GM18873 (cell line): ENCODE data around the gene DTNA.

Experiments used
- ATAC-seq: cut with Tn5 transposase; IDR thresholded peaks from one replicate; pipeline ENCODE4 v1.9.1; 2021; ENCODE audit warnings: mild to moderate bottlenecking, moderate library complexity, moderate number of reproducible peaks; ENCODE audit not compliant: unreplicated experiment, low FRiP score

The DTNA gene

DNA sequence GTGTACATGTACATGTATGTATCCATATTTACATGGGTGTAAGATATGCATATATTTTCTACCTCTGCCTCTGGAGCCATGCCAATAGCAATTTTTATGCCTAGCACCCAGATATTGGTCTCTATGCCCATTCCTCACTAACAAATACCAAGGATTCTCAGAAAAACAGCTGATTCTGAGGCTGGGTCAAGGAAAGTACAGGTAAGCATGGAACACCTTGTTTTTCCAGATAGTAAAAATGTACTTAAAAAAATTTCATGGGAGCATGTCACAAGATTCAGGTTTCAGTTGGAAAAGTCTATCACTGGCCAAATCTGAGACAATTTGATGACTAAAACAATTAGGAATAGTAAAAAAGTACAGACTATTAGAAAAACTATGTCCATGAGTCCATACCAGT is 216.6 kb downstream of the DTNA start:
- no peak for ATAC-seq

DNA sequence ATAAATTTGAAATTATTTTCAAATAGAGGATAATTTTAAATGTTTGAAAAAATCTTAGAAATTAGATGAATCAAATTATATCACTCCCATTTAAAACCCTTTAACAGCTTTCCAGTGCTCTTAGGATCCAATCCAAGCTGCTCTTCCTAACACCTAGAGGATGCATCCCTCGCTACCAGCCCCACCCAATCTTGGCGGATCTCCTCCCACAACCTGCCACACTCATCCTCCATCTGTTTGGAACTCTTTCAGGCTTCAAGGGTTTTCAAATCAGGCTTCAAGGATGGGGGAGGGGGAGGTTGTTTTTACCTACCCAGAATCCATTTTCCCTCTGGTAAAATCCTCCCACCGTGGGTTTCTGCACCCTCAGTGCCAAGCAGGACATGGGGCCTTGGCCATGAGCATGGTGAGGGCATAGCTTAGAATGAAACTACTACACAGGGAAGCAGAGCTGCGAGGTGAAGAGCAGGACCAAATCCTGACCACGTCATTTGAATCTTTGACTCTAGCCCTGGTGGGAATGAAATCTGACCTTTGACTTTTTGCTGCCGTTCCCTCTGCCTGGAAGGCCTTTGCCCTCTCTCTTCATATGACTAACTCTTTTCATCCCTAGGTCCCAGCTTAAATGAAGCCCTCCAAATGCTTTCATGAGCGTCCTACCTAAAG is 218.1 kb downstream of the DTNA start:
- no peak for ATAC-seq

GRCh38 chr18:34928754-34929335 is 218.7 kb downstream of the DTNA start:
- ATAC-seq, result no peak

DNA sequence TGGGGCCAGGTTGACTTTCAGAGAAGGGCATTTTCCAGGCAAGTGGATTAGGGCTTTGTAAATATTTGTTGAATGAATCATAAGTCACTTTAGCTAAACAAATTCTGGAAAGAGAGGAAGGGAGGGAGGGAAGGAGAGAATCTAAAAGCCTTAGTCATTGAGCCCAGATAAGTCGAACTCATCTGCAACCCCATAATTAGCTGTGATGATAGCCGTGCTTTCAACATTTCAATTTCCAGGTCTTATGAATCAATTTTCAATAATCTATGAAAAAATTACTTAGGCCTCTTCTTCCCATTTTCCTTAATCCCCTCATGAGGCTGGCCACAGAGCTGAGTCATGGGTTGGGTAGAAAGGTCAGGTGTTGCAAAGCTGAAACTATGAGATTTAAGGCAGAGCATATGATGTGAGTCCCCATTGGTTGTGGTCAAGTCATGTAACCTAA is 219.3 kb downstream of the DTNA start:
- ATAC-seq, result no peak

DNA sequence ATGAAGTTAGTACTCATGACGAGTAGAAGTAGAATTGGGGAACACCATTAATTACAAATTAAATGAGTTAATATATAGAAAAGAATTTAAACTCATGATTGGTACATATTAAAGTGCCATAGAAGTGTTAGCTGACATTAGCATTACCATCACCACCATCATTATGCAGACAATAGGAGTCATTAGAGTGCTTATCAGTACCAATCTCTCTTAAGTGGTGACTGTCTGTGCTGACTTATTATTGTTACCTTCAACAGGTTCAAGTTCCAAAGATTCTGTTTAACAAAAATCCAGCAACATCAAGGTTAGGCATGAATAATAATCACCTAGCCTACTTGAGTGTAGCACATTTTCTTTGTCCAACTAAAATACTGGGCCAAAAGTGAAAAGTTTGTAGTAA is 222.3 kb downstream of the DTNA start:
- ATAC-seq, result no peak

DNA sequence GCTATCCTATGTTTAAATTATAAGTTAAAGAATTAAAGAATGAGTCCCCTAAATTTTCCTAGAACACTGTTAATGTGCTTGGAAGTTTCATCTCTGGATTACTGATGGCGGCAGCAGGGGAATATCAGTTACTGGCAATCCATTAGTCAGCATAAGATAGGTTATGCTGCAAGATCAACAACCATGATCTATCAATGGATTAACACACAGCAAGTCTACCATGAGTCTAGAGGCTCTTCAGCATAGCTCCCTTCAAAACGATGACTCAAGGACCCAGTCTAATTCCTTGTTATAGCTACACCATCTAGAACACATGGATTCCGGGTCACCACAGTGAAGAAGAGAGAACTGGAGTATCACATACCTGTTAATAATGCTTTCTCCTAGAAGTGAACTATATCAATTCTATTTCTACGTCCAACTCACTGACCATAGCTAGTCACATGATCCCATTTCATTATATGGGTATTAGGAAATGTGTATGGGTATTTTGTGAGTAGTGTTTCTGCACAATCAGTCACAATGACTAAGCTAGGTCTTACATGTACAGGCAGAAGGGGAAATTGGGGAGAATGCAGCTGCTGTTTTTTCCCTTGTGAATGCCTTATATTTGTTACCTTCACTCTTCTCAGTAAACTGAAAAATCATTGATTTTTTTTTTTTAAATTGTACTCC is 222.8 kb downstream of the DTNA start:
- no peak for ATAC-seq

- ATAC-seq, result no peak
Observed at GRCh38 chr18:34933909-34934661, 224.0 kb downstream of the DTNA start.

DNA sequence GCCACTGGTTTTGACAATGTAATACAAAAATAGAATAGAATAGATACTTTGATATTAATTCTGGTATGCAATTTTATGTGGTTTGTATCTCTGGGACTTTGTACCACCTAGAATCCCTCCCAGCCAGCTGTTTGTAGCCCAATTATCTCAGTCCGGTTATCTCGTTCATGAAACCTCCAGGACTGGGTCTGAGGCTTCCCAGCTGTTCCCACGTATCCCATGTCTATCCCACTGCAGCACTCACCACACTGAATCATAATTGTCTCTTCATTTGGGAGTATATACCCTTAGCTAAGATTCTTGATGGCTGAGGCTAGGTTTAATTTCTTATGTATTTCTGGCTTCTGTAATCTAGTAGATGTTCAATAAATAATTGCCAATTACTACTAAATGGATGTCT is 226.7 kb downstream of the DTNA start:
- no peak for ATAC-seq

DNA sequence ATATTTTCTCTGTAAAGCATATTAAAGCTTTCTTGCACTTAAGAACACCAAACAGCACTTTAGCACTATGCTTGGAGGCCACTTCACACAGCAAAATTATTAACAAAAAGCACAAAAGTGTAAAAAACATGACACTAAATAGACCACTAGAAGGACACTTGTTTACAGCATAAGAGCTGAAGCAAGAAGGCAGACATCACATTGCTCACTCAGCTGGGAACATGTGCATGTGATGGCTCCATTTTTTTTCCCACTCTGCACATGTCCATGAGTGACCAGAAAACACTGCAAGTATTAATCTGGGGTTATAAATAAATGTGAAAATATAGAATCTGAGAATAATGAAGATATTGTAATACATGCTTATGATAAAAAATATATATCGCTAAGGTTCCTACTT is 228.0 kb downstream of the DTNA start:
- no peak for ATAC-seq
